VCaP (cell line): ENCODE results near the gene WAC.
A peak's percentile ranks its signal among the peaks of the same experiment; 100 is the strongest.

Experiments
- H3K27ac ChIP-seq: fragments of 450-650 bp; 2 replicates; pipeline ENCODE4 v1.5.1; 2017
- TF ChIP-seq, protein P1 (sequence below): fragments of 450-650 bp; conservative IDR thresholded peaks from 2 replicates; pipeline ENCODE4 v1.5.1; 2017; ENCODE audit warnings: mild to moderate bottlenecking, moderate library complexity

WAC gene

DNA sequence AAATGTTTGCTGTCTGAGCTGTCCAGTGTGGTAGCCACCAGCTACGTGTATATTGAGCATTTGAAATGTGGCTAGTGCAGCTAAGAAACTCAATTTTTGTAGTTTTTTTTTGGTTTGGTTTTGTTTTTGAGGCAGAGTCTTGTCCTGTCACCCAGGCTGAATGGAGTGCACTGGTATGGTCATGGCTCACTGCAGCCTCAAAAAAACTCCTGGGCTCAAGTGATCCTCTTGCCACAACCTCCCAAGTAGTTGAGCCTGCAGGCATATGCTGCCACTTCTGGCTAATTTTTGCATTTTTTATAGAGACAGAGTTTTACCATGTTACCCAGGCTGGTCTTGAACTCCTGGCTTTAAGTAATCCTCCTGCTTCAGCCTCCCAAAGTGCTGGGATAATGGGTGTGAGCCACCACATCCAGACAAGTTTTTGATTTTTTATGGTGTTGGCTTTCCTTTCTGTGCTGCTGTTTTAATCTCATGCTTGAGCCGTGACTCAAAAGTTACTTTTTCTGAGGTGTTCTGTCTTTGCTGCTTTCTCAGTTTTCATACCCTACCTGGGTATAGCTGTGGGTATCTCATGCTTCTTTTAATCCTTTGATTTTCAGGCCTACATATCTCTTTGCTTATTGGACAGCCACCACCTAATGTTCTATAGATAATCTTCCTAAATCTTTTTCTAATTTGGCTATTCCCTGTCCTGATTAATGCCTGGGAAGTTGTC is 16.0 kb downstream of the WAC start:
- TF ChIP-seq, protein P1, sequence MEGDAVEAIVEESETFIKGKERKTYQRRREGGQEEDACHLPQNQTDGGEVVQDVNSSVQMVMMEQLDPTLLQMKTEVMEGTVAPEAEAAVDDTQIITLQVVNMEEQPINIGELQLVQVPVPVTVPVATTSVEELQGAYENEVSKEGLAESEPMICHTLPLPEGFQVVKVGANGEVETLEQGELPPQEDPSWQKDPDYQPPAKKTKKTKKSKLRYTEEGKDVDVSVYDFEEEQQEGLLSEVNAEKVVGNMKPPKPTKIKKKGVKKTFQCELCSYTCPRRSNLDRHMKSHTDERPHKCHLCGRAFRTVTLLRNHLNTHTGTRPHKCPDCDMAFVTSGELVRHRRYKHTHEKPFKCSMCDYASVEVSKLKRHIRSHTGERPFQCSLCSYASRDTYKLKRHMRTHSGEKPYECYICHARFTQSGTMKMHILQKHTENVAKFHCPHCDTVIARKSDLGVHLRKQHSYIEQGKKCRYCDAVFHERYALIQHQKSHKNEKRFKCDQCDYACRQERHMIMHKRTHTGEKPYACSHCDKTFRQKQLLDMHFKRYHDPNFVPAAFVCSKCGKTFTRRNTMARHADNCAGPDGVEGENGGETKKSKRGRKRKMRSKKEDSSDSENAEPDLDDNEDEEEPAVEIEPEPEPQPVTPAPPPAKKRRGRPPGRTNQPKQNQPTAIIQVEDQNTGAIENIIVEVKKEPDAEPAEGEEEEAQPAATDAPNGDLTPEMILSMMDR, result no peak
- H3K27ac ChIP-seq, result no peak overlapping the region

DNA sequence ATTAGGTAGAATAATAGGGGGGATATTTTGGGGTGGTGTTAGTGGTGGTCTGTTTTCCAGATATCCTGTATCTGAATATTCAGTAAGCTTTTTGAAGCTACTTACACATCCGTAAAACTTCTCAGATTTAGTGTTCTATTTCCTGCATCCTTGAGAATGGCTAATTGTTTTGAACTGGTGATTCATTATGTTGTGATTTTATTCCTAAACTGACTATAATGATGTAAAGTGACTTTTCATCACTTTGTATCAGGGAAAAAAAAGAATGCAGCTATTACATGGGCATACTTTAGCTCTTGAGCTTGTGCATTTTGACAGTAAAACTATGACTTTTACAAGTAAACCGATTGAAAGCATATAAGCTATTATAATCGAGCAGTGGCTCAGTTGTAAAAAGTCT is 18.2 kb downstream of the WAC start:
- H3K27ac ChIP-seq, result peak overlapping the region; percentile 24; the same call in 1 of the 2 replicates
- TF ChIP-seq, protein P1, result no peak

DNA sequence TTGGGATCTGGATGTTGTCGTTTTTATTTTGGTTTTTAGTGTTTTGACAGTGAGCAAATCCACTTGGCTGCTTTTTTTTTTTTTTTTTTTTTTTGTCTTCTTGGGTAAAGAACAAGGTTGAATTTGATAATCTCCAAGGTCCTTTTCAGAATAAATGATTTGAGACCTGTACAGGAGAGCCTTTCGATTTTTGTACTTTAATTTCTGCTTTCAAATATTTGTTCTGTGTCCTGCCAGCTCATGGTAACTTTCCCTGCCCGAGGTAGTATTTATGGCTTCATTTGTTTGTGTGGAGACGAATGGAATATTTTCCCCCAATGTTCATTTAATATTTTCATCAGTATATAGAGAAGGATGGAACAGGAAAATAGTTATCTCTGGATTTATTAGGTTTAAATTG is 19.9 kb downstream of the WAC start:
- TF ChIP-seq, protein P1, result no peak

DNA sequence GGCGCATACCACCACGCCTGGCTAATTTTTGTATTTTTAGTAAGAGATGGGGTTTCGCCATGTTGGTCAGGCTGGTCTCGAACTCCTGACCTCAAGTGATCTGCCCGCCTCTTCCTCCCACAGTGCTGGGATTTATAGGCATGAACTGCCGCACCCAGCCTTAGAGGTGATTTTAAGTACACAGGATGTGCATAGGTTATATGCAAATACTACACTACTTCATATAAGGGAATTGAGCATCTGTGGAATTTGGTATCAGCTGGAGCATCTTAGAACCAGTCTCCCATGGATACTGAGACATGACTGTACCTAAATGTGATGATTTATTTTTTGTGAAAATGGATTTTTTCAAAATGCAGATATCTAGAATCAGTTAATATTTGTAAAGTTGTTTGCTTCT is 21.1 kb downstream of the WAC start:
- no peak overlapping the region for H3K27ac ChIP-seq
- TF ChIP-seq, protein P1, result no peak

More for the DNA sequence above, 19.9 kb downstream of the WAC start:
- H3K27ac ChIP-seq, result peak overlapping the region; percentile 23; the same call in 1 of the 2 replicates

DNA sequence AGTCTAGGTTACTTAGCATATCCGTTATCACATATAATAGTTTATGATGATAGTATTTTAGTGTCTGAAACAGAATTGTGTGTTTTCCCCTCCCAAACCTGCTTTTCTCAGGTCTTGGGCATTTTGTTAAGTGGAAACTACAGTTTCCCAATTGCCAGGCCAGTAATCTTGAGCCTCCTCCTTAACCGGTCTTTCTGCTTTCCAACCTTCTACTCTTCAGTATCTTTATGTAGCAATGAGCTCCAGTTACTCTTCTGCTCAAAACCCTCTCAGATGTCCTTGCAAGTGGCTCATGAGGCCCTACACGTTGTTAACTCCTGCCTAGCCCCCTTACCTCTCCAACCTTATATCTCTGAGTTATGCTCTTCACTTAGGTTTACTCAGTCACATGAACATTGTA is 22.0 kb downstream of the WAC start:
- TF ChIP-seq, protein P1, result no peak
- no peak overlapping the region for H3K27ac ChIP-seq

DNA sequence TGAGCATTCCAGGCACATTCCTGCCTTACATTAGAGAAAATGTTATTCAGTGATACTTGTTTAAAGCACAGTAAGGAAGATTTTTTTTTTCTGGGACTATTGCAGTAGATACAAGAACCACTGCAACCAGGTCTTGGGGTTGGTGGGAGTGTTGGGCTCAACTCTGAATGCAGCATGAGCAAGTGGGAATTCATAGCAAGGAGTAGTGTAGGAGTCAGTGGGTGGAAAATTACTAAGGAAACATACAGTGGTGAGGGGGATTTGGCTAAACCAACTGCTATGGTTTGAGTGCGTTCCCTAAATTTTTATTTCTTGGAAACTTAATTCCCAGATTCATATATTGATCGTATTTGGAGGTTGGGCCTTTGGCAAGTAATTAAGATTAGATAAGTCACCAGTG is 22.4 kb downstream of the WAC start:
- TF ChIP-seq, protein P1, result no peak
- no peak overlapping the region for H3K27ac ChIP-seq

DNA sequence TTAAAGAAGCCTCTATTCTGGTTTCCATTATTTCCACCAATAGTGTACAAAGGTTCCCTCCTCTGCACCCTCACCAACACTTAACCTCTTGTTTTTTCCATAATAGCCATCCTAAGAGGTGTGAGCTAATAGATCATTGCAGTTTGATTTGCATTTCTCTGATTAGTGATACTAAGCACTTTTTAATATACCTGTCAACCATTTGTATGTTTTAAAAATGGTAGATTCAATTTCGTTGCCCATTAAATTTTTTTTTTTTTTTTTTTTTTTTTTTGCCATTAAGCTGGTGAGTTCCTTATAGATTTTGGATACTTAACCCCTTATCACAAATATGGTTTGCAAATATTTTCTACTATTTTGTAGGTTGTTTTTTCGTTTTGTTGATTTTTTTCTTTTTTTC is 23.2 kb downstream of the WAC start:
- no peak overlapping the region for H3K27ac ChIP-seq
- TF ChIP-seq, protein P1, result no peak
